ENCODE data around the gene E2F4.

DNA sequence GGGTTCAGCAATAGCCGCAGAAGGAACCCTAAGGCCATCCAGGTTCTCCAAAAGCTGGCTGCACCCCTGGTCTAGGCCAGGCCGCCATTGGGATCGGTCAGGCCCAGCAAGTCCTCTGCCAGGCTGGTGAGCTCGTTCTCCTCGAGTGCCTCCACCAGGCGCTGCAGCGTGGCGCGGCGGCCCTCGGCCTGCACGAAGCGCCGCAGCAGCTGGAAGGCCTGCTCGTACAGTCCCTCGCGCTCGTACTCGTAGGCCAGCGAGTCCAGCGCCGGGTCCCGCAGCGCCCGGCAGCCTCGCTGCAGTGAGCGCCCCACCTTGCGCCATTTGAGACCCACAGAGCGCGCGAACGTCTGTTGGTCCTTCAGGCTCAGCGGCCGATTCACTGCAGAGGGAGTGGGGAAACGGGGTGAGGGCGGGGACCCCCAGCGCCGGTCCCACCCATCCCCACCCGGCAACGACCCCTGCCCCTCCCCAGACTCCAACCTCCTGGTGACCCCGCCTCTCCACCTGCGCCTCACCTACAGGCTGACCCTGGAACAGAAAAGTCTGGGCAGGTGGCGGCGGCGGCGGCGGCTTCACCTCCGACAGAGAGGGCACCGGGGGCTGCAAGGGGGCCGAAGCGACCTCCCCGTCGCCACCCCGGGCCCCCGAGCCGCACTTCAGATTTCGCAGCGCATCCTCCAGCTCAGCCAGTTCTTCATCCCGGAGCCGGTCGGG lies 37.2 kb upstream of the E2F4 start:
- no peak for TF ChIP-seq YY1 (IDR thresholded peaks at IDR 0.05; ENCODE audit: insufficient read depth, insufficient read length)
- TF ChIP-seq ZNF274 (IDR thresholded peaks at IDR 0.05; ENCODE audit: low read depth, low read length), result no peak
- TF ChIP-seq SUZ12 (IDR thresholded peaks at IDR 0.05; ENCODE audit: extremely low read depth, insufficient read depth, insufficient read length), result peak; percentile 11

All from NT2/D1 (cell line).